ENCODE results near the gene CCT5. TPM values are rescaled to one million over a fixed set of nuclear protein-coding genes. Genes with fewer than 3 reads are reported as not detected.
A peak's percentile ranks its signal among the peaks of the same experiment; 100 is the strongest.

Gene CCT5
- polyA plus RNA-seq, 1 of the 3 experiments (the other 2 are of a cell fraction): 378 TPM

DNA sequence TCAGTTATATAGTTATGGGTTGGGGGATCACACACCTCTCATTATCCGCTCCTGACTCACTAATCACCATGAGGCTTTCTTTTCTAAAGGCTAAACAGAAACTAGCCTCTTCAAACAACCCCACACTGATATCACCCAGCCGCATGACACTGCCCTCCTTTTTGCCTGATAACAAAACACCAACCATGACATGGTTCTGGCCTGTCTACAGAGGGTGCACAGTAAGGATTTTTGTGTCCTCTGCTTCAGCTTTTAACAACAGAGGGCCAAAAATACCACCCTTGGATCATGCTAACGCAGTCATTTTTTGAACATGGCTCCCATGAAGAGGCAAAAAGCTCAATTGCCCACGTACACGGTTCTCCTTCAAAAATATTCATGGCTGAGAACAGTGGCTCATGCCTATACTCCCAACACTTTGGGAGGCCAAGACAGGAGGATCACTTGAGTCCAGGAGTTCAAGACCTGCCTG, 53.7 kb downstream of the CCT5 start (continued):
- TF ChIP-seq, protein P1, sequence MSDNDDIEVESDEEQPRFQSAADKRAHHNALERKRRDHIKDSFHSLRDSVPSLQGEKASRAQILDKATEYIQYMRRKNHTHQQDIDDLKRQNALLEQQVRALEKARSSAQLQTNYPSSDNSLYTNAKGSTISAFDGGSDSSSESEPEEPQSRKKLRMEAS (IDR thresholded peaks at IDR 0.05; ENCODE audit: low read depth): no peak
- no peak for TF ChIP-seq YY1 (IDR thresholded peaks at IDR 0.05; ENCODE audit: low read depth)
- TF ChIP-seq, protein P2, sequence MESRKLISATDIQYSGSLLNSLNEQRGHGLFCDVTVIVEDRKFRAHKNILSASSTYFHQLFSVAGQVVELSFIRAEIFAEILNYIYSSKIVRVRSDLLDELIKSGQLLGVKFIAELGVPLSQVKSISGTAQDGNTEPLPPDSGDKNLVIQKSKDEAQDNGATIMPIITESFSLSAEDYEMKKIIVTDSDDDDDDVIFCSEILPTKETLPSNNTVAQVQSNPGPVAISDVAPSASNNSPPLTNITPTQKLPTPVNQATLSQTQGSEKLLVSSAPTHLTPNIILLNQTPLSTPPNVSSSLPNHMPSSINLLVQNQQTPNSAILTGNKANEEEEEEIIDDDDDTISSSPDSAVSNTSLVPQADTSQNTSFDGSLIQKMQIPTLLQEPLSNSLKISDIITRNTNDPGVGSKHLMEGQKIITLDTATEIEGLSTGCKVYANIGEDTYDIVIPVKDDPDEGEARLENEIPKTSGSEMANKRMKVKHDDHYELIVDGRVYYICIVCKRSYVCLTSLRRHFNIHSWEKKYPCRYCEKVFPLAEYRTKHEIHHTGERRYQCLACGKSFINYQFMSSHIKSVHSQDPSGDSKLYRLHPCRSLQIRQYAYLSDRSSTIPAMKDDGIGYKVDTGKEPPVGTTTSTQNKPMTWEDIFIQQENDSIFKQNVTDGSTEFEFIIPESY (IDR thresholded peaks at IDR 0.05; ENCODE audit: borderline replicate concordance, low read depth): no peak

DNA sequence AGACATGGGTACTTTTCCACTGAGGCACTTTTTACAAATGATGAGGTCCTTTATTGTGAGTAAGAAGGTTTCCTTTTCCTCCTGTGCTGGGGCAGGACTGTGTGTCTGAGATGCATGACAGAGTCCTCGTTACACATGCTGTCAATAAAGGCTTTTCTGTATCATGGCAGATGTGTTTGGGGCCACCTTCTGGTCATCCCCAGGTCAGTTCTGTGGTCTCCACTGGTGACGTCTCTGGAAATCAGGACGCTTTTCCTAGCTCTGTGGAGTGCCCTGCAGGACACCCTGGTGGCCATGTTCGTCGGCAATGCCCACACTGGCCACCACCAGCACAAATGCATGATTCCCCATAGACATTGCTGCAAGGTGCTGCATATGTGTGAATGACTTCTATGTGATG, 54.9 kb downstream of the CCT5 start:
- WGBS (ENCODE audit: low lambda C conversion rate): 92% methylated on average over 4 of the region's 5 CpGs
- H3K4me3 ChIP-seq (ENCODE audit: low read depth in 2 of 2, low read length in 1 of 2): no peak overlapping the region
- H3K9ac ChIP-seq: no peak overlapping the region
- peaks cover 1 to 15% of the 10 kb centered on the region in 2 experiments; a peak in 2 of 4 replicates for H3K4me1 ChIP-seq (ENCODE audit: control insufficient read depth in 1 of 2, insufficient read depth in 2 of 2, low read depth in 1 of 2, low read length in 1 of 2)
- no peak overlapping the region for H2AFZ ChIP-seq (ENCODE audit: low read depth)
- H3K27me3 ChIP-seq (ENCODE audit: insufficient read depth): no peaks in the 10 kb centered on the region
- ChIA-PET CTCF (interaction anchor here (0.9 to 2.1 kb wide), 5 partner anchors 10 to 323 kb away, joined by 3 to 7 read pairs (median 4); no protein-coding TSS in a partner anchor), POLR2A (no interaction called here)
- no peaks in the 10 kb centered on the region for H3K36me3 ChIP-seq (replicated peaks in 1 of 2; ENCODE audit: control insufficient read depth in 1 of 2, insufficient read depth in 2 of 2, low read length in 1 of 2)
- H3K9me2 ChIP-seq: no peaks in the 10 kb centered on the region
- no peak overlapping the region for H3K4me2 ChIP-seq
- H3K9me3 ChIP-seq: no peaks in the 10 kb centered on the region
- no peak overlapping the region for H3K27ac ChIP-seq (ENCODE audit: low read depth in 2 of 2, low read length in 1 of 2)
- DNase-seq: peak; percentile 46
- no peaks in the 10 kb centered on the region for H4K20me1 ChIP-seq (ENCODE audit: insufficient read depth)
- H3F3A ChIP-seq (replicated peaks; ENCODE audit: insufficient read depth): no peaks in the 10 kb centered on the region
- H3K79me2 ChIP-seq (ENCODE audit: insufficient read depth): peaks cover 9% of the 10 kb centered on the region
- TF ChIP-seq RAD21 (IDR thresholded peaks at IDR 0.05; ENCODE audit: low read length): peak; percentile 11; the same call in 1 of the 2 replicates
- TF ChIP-seq, protein P3, sequence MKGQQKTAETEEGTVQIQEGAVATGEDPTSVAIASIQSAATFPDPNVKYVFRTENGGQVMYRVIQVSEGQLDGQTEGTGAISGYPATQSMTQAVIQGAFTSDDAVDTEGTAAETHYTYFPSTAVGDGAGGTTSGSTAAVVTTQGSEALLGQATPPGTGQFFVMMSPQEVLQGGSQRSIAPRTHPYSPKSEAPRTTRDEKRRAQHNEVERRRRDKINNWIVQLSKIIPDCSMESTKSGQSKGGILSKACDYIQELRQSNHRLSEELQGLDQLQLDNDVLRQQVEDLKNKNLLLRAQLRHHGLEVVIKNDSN (IDR thresholded peaks at IDR 0.05; ENCODE audit: borderline replicate concordance, low read depth): no peak
- TF ChIP-seq, protein P4, sequence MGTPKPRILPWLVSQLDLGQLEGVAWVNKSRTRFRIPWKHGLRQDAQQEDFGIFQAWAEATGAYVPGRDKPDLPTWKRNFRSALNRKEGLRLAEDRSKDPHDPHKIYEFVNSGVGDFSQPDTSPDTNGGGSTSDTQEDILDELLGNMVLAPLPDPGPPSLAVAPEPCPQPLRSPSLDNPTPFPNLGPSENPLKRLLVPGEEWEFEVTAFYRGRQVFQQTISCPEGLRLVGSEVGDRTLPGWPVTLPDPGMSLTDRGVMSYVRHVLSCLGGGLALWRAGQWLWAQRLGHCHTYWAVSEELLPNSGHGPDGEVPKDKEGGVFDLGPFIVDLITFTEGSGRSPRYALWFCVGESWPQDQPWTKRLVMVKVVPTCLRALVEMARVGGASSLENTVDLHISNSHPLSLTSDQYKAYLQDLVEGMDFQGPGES (IDR thresholded peaks at IDR 0.05; ENCODE audit: low read depth, low read length): no peak
- TF ChIP-seq, protein P5, sequence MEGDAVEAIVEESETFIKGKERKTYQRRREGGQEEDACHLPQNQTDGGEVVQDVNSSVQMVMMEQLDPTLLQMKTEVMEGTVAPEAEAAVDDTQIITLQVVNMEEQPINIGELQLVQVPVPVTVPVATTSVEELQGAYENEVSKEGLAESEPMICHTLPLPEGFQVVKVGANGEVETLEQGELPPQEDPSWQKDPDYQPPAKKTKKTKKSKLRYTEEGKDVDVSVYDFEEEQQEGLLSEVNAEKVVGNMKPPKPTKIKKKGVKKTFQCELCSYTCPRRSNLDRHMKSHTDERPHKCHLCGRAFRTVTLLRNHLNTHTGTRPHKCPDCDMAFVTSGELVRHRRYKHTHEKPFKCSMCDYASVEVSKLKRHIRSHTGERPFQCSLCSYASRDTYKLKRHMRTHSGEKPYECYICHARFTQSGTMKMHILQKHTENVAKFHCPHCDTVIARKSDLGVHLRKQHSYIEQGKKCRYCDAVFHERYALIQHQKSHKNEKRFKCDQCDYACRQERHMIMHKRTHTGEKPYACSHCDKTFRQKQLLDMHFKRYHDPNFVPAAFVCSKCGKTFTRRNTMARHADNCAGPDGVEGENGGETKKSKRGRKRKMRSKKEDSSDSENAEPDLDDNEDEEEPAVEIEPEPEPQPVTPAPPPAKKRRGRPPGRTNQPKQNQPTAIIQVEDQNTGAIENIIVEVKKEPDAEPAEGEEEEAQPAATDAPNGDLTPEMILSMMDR (IDR thresholded peaks at IDR 0.05): peak; percentile 9; the same call in 1 of the 2 replicates
